Effector CD8-positive, alpha-beta T cell (primary cell): ENCODE data around the gene EGR4.

Experiments used
- DNase-seq: peaks from one replicate; lab custom pipeline; 2025; lab: John Stamatoyannopoulos, UW

EGR4 gene

GRCh38 chr2:73249636-73250035 is 43.7 kb downstream of the EGR4 start:
- DNase-seq, result no peak

- no peak for DNase-seq
Measured at GRCh38 chr2:73246850-73247249, 46.5 kb downstream of the EGR4 start.

- DNase-seq, result no peak
Measured at GRCh38 chr2:73244580-73244979, 48.8 kb downstream of the EGR4 start.

- no peak for DNase-seq
Measured at GRCh38 chr2:73243884-73244570, 49.3 kb downstream of the EGR4 start.
